A673 (cell line): ENCODE results near the gene NOTCH3. TPM values are rescaled to one million over a fixed set of nuclear protein-coding genes. Genes with fewer than 3 reads are reported as not detected.
A peak's percentile ranks its signal among the peaks of the same experiment; 100 is the strongest.

Source experiments
- BruUV-seq: library from RNA; stranded (reverse); fragments of 400-500 nt; replicated peaks from 2 replicates; lab custom pipeline; 2021; lab: Mats Ljungman, UMichigan
- CTCF ChIA-PET: fragments of 300-600 bp; sonication (Branson Sonifier 250); formaldehyde crosslinking; loops from one replicate; lab custom pipeline; 2022; ENCODE audit warnings: antibody characterized with exemption; lab: Charles Lee
- POLR2A ChIA-PET: fragments of 300-600 bp; sonication (Branson Sonifier 250); formaldehyde crosslinking; loops from one replicate; lab custom pipeline; 2022; ENCODE audit warnings: antibody characterized with exemption; ENCODE audit not compliant: low non-redundant PET; lab: Charles Lee
- DNase-seq: peaks from one replicate; pipeline ENCODE4 v3.0.0-alpha.2; 2015; ENCODE audit warnings: low spot score
- H3K27ac ChIP-seq: fragments of 200-600 bp; sonication (generic); 2 replicates; pipeline ENCODE4 v1.5.1; 2016; ENCODE audit warnings: mixed run types, low read depth, mild to moderate bottlenecking, mixed read lengths, antibody characterized with exemption, low read length; ENCODE audit not compliant: poor library complexity, severe bottlenecking
- H3K27me3 ChIP-seq: fragments of 200-600 bp; sonication (generic); replicated peaks from 2 replicates; pipeline ENCODE4 v1.6.1; 2017; ENCODE audit warnings: mixed run types, low read depth, mild to moderate bottlenecking, mixed read lengths, antibody characterized with exemption, low read length; ENCODE audit not compliant: insufficient read depth, poor library complexity
- H3K36me3 ChIP-seq: fragments of 200-600 bp; sonication (generic); 2 replicates; pipeline ENCODE4 v1.6.1; 2016; ENCODE audit warnings: mixed run types, mild to moderate bottlenecking, mixed read lengths, antibody characterized with exemption, low read length; ENCODE audit not compliant: insufficient read depth, poor library complexity, severe bottlenecking
- H3K4me1 ChIP-seq: fragments of 200-600 bp; sonication (generic); 2 replicates; pipeline ENCODE4 v1.6.1; 2017; ENCODE audit warnings: mixed run types, mild to moderate bottlenecking, mixed read lengths, antibody characterized with exemption, low read length; ENCODE audit not compliant: insufficient read depth, poor library complexity, severe bottlenecking
- H3K4me3 ChIP-seq: fragments of 200-600 bp; sonication (generic); 2 replicates; pipeline ENCODE4 v1.5.1; 2016; ENCODE audit warnings: low read depth, mixed run types, mild to moderate bottlenecking, mixed read lengths, low read length; ENCODE audit not compliant: poor library complexity, severe bottlenecking
- H3K9me3 ChIP-seq: fragments of 200-600 bp; sonication (generic); 2 replicates; pipeline ENCODE4 v1.6.1; 2016; ENCODE audit warnings: mixed run types, low read depth, mild to moderate bottlenecking, mixed read lengths, antibody characterized with exemption, low read length; ENCODE audit not compliant: poor library complexity, severe bottlenecking
- EZH2 ChIP-seq: fragments of 200-600 bp; sonication (generic); IDR thresholded peaks from 2 replicates; pipeline ENCODE4 v1.6.1; 2017; ENCODE audit warnings: borderline replicate concordance, low read depth, mild to moderate bottlenecking, mixed read lengths, antibody characterized with exemption, low read length; ENCODE audit not compliant: poor library complexity, severe bottlenecking
- intact Hi-C: fragments of 100-400 bp; cut with micrococcal nuclease; formaldehyde crosslinking; loops from one replicate; pipeline ENCODE4 v1.10.0; 2022; ENCODE audit not compliant: unreplicated experiment
- total RNA-seq: library from RNA; stranded (reverse); gene quantifications from 2 replicates; pipeline ENCODE4 v1.2.3, GENCODE V29; 2021
- TF ChIP-seq, protein P1 (sequence below): fragments of 300-800, 200-600 bp; sonication (generic); conservative IDR thresholded peaks from 2 replicates; pipeline ENCODE4 v1.5.1; 2017; ENCODE audit warnings: low read depth, mild to moderate bottlenecking, antibody characterized with exemption, low read length, moderate library complexity, mixed read lengths

NOTCH3 gene
- total RNA-seq, 1 experiment from 2014 or later = 19.7 TPM

DNA sequence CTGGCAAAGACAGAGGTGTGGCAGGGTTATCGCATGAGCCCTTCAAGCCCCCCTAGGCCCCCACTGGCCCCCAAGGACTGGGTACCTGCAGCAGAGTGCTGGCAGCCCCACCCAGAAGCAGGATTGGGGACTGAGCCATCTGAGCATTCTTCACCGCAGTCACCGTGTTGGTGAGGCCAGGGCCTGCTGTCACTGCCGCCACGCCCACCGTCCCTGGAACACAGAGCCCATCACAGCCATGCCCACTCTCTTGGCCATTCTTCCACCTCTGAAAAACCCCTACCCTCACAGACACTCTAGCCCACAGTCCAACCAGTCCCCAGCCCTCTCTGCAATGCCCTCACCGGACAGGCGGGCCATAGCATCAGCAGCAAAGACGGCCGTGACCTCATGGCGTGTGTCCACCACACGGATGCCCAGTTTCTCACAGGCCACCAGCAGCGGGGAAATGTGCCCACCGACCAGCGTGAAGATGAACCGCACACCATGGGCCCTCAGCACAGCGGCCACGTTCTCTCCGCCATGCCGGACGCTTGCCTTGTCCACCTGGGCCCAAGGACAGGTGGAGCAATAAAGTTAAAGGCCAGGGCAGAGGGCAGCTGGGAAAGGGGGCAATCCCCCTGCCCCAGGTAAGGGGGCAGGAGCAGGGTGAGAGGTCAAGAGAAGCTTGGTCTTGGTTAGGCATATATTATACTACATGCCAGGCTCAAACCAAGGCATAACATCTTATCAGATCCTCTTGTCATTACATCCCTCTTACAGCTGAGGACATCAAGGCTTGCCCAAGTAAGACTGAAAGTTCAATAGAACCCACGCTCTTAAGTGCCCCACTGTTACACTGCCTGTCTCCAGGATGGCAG lies 77.5 kb downstream of the NOTCH3 start:
- ChIA-PET POLR2A (interaction anchor here (0.6 kb wide), 1 partner anchor 121 kb away, joined by 4 read pairs; no protein-coding TSS in a partner anchor), CTCF (no interaction called here)
- DNase-seq = no peak
- H3K9me3 ChIP-seq = no peaks in the 10 kb centered on the region
- peaks cover 10% of the 10 kb centered on the region for H3K4me1 ChIP-seq
- no peaks in the 10 kb centered on the region for H3K27me3 ChIP-seq
- TF ChIP-seq, protein P1, sequence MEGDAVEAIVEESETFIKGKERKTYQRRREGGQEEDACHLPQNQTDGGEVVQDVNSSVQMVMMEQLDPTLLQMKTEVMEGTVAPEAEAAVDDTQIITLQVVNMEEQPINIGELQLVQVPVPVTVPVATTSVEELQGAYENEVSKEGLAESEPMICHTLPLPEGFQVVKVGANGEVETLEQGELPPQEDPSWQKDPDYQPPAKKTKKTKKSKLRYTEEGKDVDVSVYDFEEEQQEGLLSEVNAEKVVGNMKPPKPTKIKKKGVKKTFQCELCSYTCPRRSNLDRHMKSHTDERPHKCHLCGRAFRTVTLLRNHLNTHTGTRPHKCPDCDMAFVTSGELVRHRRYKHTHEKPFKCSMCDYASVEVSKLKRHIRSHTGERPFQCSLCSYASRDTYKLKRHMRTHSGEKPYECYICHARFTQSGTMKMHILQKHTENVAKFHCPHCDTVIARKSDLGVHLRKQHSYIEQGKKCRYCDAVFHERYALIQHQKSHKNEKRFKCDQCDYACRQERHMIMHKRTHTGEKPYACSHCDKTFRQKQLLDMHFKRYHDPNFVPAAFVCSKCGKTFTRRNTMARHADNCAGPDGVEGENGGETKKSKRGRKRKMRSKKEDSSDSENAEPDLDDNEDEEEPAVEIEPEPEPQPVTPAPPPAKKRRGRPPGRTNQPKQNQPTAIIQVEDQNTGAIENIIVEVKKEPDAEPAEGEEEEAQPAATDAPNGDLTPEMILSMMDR = no peak
- no peak for TF ChIP-seq EZH2
- intact Hi-C loops = no loop called here
- no peak overlapping the region for H3K4me3 ChIP-seq
- H3K36me3 ChIP-seq = peaks cover 41% of the 10 kb centered on the region
- BruUV-seq = no TSS peak
- H3K27ac ChIP-seq = no peak overlapping the region

DNA sequence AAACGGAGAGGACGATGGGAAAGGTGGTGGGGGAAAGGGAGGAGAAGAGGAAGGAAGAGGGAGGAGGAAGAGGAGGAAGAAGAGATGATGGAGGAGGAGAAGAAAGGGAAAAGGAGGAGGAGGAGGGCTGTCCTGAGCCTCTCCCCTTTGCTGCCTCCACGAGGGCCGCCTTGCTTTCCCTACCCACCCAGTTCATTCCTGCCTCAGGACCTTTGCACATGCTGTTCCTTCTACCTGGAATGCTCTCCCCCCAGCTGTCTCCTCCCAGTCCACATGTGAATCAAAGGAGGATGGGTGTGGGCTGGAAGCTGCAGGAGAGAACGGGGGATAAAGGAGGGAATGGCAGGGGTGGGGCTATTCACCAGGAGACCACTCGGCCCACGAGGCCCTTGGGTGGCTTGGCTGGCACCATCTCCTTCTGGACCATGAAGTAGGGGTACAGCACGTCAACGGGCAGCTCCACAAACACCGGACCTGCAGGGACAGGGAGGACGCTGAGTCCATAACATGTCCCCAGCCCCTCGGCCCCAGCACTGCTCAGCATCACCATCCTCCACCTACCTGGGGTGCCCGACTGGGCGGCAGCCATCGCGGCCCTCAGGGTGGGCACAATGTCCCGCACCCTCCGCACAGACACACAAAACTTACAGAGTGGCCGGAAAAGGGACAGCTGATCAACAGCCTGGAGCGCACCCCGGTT lies 78.3 kb downstream of the NOTCH3 start:
- Histone ChIP-seq H3K27me3 (no peaks in the 10 kb centered on the region), H3K27ac (no peak overlapping the region), H3K4me3 (no peak overlapping the region), H3K36me3 (peaks cover 48% of the 10 kb centered on the region), H3K9me3 (no peaks in the 10 kb centered on the region), H3K4me1 (peaks cover 10% of the 10 kb centered on the region)
- POLR2A ChIA-PET = no interaction called here
- CTCF ChIA-PET = no interaction called here
- TF ChIP-seq, protein P1 = no peak
- no peak for TF ChIP-seq EZH2
- intact Hi-C loops = no loop called here
- no peak for DNase-seq
- BruUV-seq = no TSS peak

DNA sequence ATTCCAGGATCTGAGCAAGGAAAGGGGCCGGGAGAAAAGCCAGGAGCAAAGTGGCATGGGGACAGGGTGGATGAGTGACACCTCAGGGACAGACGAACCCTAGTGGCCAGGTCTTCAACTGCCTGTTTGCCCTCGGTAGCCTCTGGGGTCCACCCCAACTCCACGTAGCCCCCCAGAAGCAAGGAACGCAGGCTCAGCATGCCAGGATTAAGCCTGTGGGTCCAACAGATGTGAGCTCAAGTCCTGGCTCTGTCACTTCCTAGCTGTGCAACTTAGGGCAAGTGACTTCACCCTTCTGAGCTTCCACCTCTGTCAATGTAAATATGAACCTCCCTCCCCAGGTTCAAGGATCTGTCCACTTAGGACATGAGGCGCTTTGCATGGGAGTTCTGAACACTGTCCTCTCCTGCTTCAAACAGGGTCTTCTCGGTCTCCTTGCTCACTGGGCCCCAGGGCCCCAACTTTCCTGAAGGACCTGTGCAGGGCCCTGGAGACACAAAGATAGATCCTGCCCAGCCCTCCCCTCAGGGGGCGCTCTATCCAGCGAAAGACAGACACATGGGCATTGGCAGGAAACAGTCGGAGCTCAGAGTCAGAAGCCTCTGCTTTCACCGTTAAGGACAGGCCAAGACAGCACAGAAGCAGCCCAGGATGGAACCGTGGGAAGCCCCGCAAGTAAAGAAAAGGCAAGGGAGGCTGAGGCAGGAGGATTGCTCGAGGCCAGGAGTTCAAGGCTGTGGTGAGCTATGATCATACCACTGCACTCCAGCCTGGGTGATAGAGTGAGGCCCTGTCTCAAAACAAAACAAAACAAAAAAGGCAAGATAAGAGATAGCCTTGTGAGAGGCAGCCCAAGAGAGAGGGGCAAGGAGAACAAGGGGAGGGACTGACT lies 80.4 kb downstream of the NOTCH3 start:
- ChIA-PET POLR2A (no interaction called here), CTCF (no interaction called here)
- H3K4me1 ChIP-seq = peaks cover 6% of the 10 kb centered on the region
- no peak overlapping the region for H3K4me3 ChIP-seq
- peaks cover 69% of the 10 kb centered on the region for H3K36me3 ChIP-seq
- BruUV-seq = no TSS peak
- DNase-seq = no peak
- intact Hi-C loops = no loop called here
- TF ChIP-seq, protein P1 = peak; percentile 21; the same call in 1 of the 2 replicates
- no peak for TF ChIP-seq EZH2
- H3K27me3 ChIP-seq = no peaks in the 10 kb centered on the region
- H3K9me3 ChIP-seq = no peaks in the 10 kb centered on the region
- no peak overlapping the region for H3K27ac ChIP-seq
